ENCODE results near the gene HIP1.
"Not testable (repeated sequence)": the region's sequence is repeated elsewhere in the genome, so short reads cannot be mapped to it uniquely, and the experiment has no call there.

HIP1 gene

DNA sequence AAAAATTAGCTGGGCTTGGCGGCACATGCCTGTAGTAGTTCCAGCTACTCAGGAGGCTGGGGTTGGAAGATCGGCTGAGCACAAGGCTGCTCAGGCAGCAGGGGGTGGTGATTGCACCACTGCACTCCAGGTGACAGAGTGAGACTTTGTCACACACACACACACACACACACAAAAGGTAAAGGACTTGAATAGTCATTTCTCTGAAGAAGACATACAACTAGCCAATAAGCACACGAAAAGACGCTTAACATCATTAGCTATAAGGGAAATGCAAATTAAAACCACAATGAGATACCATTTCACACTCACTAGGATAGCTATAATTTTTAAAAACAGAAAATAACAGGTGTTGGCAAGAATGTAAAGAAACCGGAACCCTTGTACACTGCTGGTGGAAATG lies 48.6 kb downstream of the HIP1 start:
- Histone ChIP-seq H3K27ac (ENCODE audit: low read depth, low read length) (no peak overlapping the region), H3K27me3 (ENCODE audit: control insufficient read depth, insufficient read depth, low read length) (no peaks in the 10 kb centered on the region), H3K9ac (ENCODE audit: low read depth, low read length) (no peak overlapping the region), H3K4me1 (ENCODE audit: control insufficient read depth, insufficient read depth, low read length) (no peaks in the 10 kb centered on the region), H3K36me3 (ENCODE audit: control insufficient read depth, insufficient read depth, low read length) (no peaks in the 10 kb centered on the region), H3K4me3 (ENCODE audit: low read depth, low read length) (no peak overlapping the region), H3K9me3 (ENCODE audit: control insufficient read depth, insufficient read depth, low read length) (no peaks in the 10 kb centered on the region)

DNA sequence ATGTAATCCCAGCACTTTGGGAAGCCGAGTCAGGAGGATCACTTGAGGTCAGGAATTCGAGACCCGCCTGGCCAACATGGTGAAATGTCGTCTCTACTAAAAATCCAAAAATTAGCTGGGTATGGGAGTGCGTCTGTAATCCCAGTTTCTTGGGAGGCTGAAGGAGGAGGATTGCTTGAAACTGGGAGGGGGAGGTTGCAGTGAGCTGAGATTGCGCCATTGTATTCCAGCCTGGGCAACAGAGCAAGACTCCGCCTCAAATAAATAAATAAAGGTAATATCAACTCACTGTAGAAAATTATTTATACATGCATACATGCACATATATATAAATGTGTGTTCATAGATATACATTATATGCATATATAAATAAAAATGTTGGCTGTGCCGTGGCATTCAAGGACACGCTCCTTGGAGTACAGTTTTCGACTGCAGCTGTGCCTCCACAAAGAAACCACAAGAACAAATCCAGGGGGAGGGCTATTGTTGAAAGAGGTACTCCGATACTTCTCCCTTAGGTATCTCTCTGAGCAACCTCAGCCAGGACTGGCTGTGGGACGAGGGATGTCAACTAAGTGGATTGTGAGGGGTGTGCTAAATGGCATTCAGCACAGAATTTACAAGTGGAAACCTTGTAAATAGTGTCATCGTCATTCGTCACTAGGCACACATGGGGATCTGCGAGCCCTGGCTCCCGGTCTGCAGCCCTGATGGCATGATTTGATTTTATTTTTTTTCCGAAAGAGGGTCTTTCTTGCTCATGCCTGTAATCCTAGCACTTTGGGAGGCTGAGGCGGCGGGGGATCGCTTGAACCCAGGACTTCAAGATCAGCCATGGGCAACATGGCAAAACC lies 49.3 kb downstream of the HIP1 start:
- no peak overlapping the region for H3K27ac ChIP-seq (ENCODE audit: low read depth, low read length)
- H3K9me3 ChIP-seq (ENCODE audit: control insufficient read depth, insufficient read depth, low read length), result no peaks in the 10 kb centered on the region
- no peaks in the 10 kb centered on the region for H3K27me3 ChIP-seq (ENCODE audit: control insufficient read depth, insufficient read depth, low read length)
- no peaks in the 10 kb centered on the region for H3K4me1 ChIP-seq (ENCODE audit: control insufficient read depth, insufficient read depth, low read length)
- no peaks in the 10 kb centered on the region for H3K36me3 ChIP-seq (ENCODE audit: control insufficient read depth, insufficient read depth, low read length)
- H3K9ac ChIP-seq (ENCODE audit: low read depth, low read length), result no peak overlapping the region
- no peak overlapping the region for H3K4me3 ChIP-seq (ENCODE audit: low read depth, low read length)

DNA sequence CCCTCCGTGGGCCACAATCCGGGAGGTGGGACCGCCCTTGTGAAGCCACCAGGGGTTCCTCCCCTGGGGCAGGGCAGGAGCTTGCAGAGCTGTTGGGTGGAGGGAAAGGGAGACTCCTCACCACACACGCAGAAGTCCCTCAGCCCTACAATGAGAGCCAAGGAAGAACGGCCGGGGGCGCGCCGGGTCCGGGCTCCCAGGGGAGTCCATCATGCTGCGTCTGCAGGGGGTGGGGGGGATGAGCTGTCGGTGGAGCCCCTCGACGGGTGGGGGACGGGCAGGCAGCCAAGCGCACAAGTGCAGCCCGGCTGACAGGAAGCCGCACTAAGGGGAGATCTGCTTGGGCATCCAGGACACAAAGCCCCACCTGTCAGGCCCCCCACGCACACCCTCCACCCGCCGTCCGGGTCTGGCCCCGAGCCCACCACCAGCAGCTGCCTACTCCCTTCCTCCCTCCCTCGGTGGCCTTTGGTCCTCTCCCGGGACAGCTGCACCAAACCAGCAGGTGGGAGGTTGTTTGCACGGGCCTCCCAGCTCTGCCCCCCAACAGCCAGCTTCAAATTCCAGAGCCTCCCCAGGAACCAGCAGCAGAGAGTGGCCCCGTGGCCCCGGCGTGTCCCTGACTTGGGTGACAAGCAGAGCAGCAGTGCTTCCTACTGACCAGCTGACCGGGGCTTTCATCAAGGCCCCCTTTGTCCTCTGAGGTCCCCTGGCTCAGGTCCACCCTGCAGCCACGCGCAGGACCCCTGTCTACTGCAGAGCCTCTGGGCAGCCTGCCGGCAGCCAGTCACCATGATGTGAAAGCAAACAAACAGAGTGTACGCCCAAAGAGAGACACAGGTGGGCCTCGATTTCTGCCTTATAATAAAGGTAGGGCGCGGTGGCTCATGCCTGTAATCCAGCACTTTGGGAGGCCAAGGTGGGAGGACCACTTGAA lies 50.3 kb downstream of the HIP1 start:
- Histone ChIP-seq H3K4me1 (ENCODE audit: control insufficient read depth, insufficient read depth, low read length) (no peaks in the 10 kb centered on the region), H3K9me3 (ENCODE audit: control insufficient read depth, insufficient read depth, low read length) (no peaks in the 10 kb centered on the region), H3K27ac (ENCODE audit: low read depth, low read length) (no peak overlapping the region), H3K36me3 (ENCODE audit: control insufficient read depth, insufficient read depth, low read length) (no peaks in the 10 kb centered on the region), H3K4me3 (ENCODE audit: low read depth, low read length) (no peak overlapping the region), H3K27me3 (ENCODE audit: control insufficient read depth, insufficient read depth, low read length) (no peaks in the 10 kb centered on the region), H3K9ac (ENCODE audit: low read depth, low read length) (no peak overlapping the region)

- no peaks in the 10 kb centered on the region for H3K4me1 ChIP-seq (ENCODE audit: control insufficient read depth, insufficient read depth, low read length)
- no peak overlapping the region for H3K27ac ChIP-seq (ENCODE audit: low read depth, low read length)
- H3K27me3 ChIP-seq (ENCODE audit: control insufficient read depth, insufficient read depth, low read length), result no peaks in the 10 kb centered on the region
- no peak overlapping the region for H3K9ac ChIP-seq (ENCODE audit: low read depth, low read length)
- H3K36me3 ChIP-seq (ENCODE audit: control insufficient read depth, insufficient read depth, low read length), result no peaks in the 10 kb centered on the region
- H3K9me3 ChIP-seq (ENCODE audit: control insufficient read depth, insufficient read depth, low read length), result no peaks in the 10 kb centered on the region
- no peak overlapping the region for H3K4me3 ChIP-seq (ENCODE audit: low read depth, low read length)
Measured at GRCh38 chr7:75687246-75688088, 51.3 kb downstream of the HIP1 start.

- Histone ChIP-seq H3K9ac (ENCODE audit: low read depth, low read length) (no peak overlapping the region), H3K4me3 (ENCODE audit: low read depth, low read length) (no peak overlapping the region), H3K36me3 (ENCODE audit: control insufficient read depth, insufficient read depth, low read length) (no peaks in the 10 kb centered on the region), H3K27me3 (ENCODE audit: control insufficient read depth, insufficient read depth, low read length) (no peaks in the 10 kb centered on the region), H3K4me1 (ENCODE audit: control insufficient read depth, insufficient read depth, low read length) (no peaks in the 10 kb centered on the region), H3K9me3 (ENCODE audit: control insufficient read depth, insufficient read depth, low read length) (no peaks in the 10 kb centered on the region), H3K27ac (ENCODE audit: low read depth, low read length) (no peak overlapping the region)
Measured at GRCh38 chr7:75686551-75686950, 52.2 kb downstream of the HIP1 start.

DNA sequence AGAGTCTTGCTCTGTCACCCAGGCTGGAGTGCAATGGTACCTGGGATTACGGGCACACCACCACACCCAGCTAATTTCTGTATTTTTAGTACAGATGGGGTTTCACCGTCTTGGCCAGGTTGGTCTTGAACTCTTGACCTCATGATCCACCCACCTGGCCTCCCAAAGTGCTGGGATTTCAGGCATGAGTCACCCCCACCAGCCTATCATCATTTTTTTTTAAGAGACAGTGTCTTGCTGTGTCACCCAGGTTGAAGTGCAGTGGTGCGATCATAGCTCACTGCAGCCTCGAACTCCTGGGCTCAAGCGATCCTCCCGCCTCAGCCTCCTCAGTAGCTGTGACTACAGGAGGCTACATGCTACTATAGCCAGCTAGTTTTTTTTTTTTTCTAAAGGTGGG lies 56.7 kb downstream of the HIP1 start:
- H3K9ac ChIP-seq (ENCODE audit: low read depth, low read length); H3K9me3 ChIP-seq (ENCODE audit: control insufficient read depth, insufficient read depth, low read length); H3K36me3 ChIP-seq (ENCODE audit: control insufficient read depth, insufficient read depth, low read length); H3K4me1 ChIP-seq (ENCODE audit: control insufficient read depth, insufficient read depth, low read length); H3K27ac ChIP-seq (ENCODE audit: low read depth, low read length); H3K27me3 ChIP-seq (ENCODE audit: control insufficient read depth, insufficient read depth, low read length); H3K4me3 ChIP-seq (ENCODE audit: low read depth, low read length): not testable (repeated sequence)

DNA sequence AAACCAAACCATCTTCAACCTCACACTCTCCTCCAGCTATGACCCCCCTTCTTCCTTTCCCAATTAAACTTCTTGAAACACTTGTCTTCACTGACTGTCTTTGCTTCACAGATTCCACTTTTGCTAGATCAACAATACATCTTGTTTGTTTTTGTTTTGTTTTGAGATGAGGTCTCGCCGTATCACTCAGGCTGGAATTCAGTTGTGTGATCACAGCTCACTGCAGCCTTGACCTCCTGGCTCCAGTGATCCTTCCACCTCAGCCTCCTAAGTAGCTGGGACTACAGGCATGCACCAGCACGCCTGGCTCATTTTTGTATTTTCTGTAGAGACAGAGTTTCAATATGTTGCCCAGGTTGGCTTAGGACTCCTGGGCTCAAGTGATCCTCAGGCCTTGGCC lies 59.7 kb downstream of the HIP1 start:
- H3K36me3 ChIP-seq (ENCODE audit: control insufficient read depth, insufficient read depth, low read length), result no peaks in the 10 kb centered on the region
- H3K4me1 ChIP-seq (ENCODE audit: control insufficient read depth, insufficient read depth, low read length), result no peaks in the 10 kb centered on the region
- no peaks in the 10 kb centered on the region for H3K9me3 ChIP-seq (ENCODE audit: control insufficient read depth, insufficient read depth, low read length)
- H3K9ac ChIP-seq (ENCODE audit: low read depth, low read length), result no peak overlapping the region
- H3K4me3 ChIP-seq (ENCODE audit: low read depth, low read length), result no peak overlapping the region
- no peak overlapping the region for H3K27ac ChIP-seq (ENCODE audit: low read depth, low read length)
- H3K27me3 ChIP-seq (ENCODE audit: control insufficient read depth, insufficient read depth, low read length), result no peaks in the 10 kb centered on the region

GRCh38 chr7:75669579-75669978 lies 69.2 kb downstream of the HIP1 start:
- Histone ChIP-seq H3K27ac (ENCODE audit: low read depth, low read length) (no peak overlapping the region), H3K4me1 (ENCODE audit: control insufficient read depth, insufficient read depth, low read length) (no peaks in the 10 kb centered on the region), H3K9me3 (ENCODE audit: control insufficient read depth, insufficient read depth, low read length) (no peaks in the 10 kb centered on the region), H3K4me3 (ENCODE audit: low read depth, low read length) (no peak overlapping the region), H3K36me3 (ENCODE audit: control insufficient read depth, insufficient read depth, low read length) (no peaks in the 10 kb centered on the region), H3K27me3 (ENCODE audit: control insufficient read depth, insufficient read depth, low read length) (no peaks in the 10 kb centered on the region), H3K9ac (ENCODE audit: low read depth, low read length) (no peak overlapping the region)

GRCh38 chr7:75667938-75668337 lies 70.8 kb downstream of the HIP1 start:
- H3K27me3 ChIP-seq (ENCODE audit: control insufficient read depth, insufficient read depth, low read length), result no peaks in the 10 kb centered on the region
- no peak overlapping the region for H3K27ac ChIP-seq (ENCODE audit: low read depth, low read length)
- H3K4me1 ChIP-seq (ENCODE audit: control insufficient read depth, insufficient read depth, low read length), result no peaks in the 10 kb centered on the region
- no peaks in the 10 kb centered on the region for H3K36me3 ChIP-seq (ENCODE audit: control insufficient read depth, insufficient read depth, low read length)
- H3K9ac ChIP-seq (ENCODE audit: low read depth, low read length), result no peak overlapping the region
- no peak overlapping the region for H3K4me3 ChIP-seq (ENCODE audit: low read depth, low read length)
- no peaks in the 10 kb centered on the region for H3K9me3 ChIP-seq (ENCODE audit: control insufficient read depth, insufficient read depth, low read length)

GRCh38 chr7:75663302-75663907 lies 75.3 kb downstream of the HIP1 start:
- no peak overlapping the region for H3K4me3 ChIP-seq (ENCODE audit: low read depth, low read length)
- H3K9ac ChIP-seq (ENCODE audit: low read depth, low read length), result no peak overlapping the region

More at GRCh38 chr7:75663302-75663907, 75.3 kb downstream of the HIP1 start:
- Histone ChIP-seq H3K4me1 (ENCODE audit: control insufficient read depth, insufficient read depth, low read length) (no peaks in the 10 kb centered on the region), H3K27me3 (ENCODE audit: control insufficient read depth, insufficient read depth, low read length) (no peaks in the 10 kb centered on the region), H3K9me3 (ENCODE audit: control insufficient read depth, insufficient read depth, low read length) (no peaks in the 10 kb centered on the region), H3K27ac (ENCODE audit: low read depth, low read length) (no peak overlapping the region), H3K36me3 (ENCODE audit: control insufficient read depth, insufficient read depth, low read length) (no peaks in the 10 kb centered on the region)
